B cell (primary cell): ENCODE measurements around the gene BAZ1B. TPM values are rescaled to one million over a fixed set of nuclear protein-coding genes. Genes with fewer than 3 reads are reported as not detected.

Experiments used
- ATAC-seq: fragments of 200-7000 bp; cut with Tn5 transposase; one replicate; pipeline ENCODE4 v1.10.0; 2021; ENCODE audit warnings: low read depth, mild to moderate bottlenecking, moderate number of reproducible peaks, moderate library complexity
- CTCF ChIA-PET: fragments of 350-600 bp; sonication (Branson Sonifier 250); formaldehyde crosslinking; loops from one replicate; lab custom pipeline; 2021; ENCODE audit warnings: antibody characterized with exemption, inconsistent platforms; lab: Charles Lee
- POLR2A ChIA-PET: fragments of 350-600 bp; sonication (Branson Sonifier 250); formaldehyde crosslinking; loops from one replicate; lab custom pipeline; 2021; ENCODE audit warnings: antibody characterized with exemption; lab: Charles Lee
- DNase-seq: peaks from one replicate; pipeline ENCODE4 v3.0.0; 2013
- H2AFZ ChIP-seq: 2 replicates; pipeline ENCODE4 v1.6.1; 2012; ENCODE audit warnings: mild to moderate bottlenecking, low read depth, low read length; ENCODE audit not compliant: insufficient read depth, poor library complexity, severe bottlenecking
- H3K27ac ChIP-seq, 2 donors: 1 replicate in 1 of 2; 2 replicates in 1 of 2; pipeline ENCODE4 v1.5.1; 2012 to 2013; ENCODE audit warnings: low read length in 2 of 2, mild to moderate bottlenecking in 2 of 2, moderate library complexity in 1 of 2
- H3K27me3 ChIP-seq, 4 experiments: fragments of 200-600 bp in 1 of 4; sonication (generic) in 1 of 4; replicated peaks in 1 of 4; 1 replicate in 2 of 4; 2 replicates in 2 of 4; pipeline versions ENCODE4 v1.6.1 to v1.7.0; 2013 to 2016; ENCODE audit warnings: low read length in 3 of 4, mild to moderate bottlenecking in 2 of 4, mixed read lengths in 1 of 4, moderate library complexity in 1 of 4; ENCODE audit not compliant: insufficient read depth in 4 of 4, control insufficient read depth in 3 of 4; ENCODE audit errors: control extremely low read depth in 1 of 4
- H3K36me3 ChIP-seq, 2 experiments: replicated peaks in 1 of 2; 1 replicate in 1 of 2; 2 replicates in 1 of 2; pipeline versions ENCODE4 v1.6.1 to v1.7.1; 2013; ENCODE audit warnings: low read length in 1 of 2; ENCODE audit not compliant: insufficient read depth in 2 of 2, control insufficient read depth in 1 of 2; ENCODE audit errors: control extremely low read depth in 1 of 2, extremely low read depth in 1 of 2
- H3K4me1 ChIP-seq, 2 donors: fragments of 200-600 bp in 1 of 2; sonication (generic) in 1 of 2; 1 replicate in 1 of 2; 2 replicates in 1 of 2; pipeline versions ENCODE4 v1.5.1 to v1.6.1; 2013 to 2017; ENCODE audit warnings: low read length in 2 of 2; ENCODE audit not compliant: control insufficient read depth in 2 of 2, insufficient read depth in 2 of 2
- H3K4me2 ChIP-seq: replicated peaks from 2 replicates; pipeline ENCODE3; 2012; ENCODE audit warnings: mild to moderate bottlenecking, low read depth, low read length; ENCODE audit not compliant: poor library complexity, severe bottlenecking
- H3K4me3 ChIP-seq, 5 experiments: fragments of 200-600 bp in 1 of 5; sonication (generic) in 1 of 5; 1 replicate in 3 of 5; 2 replicates in 2 of 5; pipeline versions ENCODE4 v1.5.1 to v1.7.0; 2011 to 2016; ENCODE audit warnings: low read length in 4 of 5, mild to moderate bottlenecking in 4 of 5, low read depth in 2 of 5, control low read depth in 1 of 5, moderate library complexity in 1 of 5; ENCODE audit not compliant: insufficient read depth in 1 of 5; ENCODE audit errors: control extremely low read depth in 1 of 5, extremely low read depth in 1 of 5
- H3K79me2 ChIP-seq: fragments of 200-600 bp; sonication (generic); one replicate; pipeline ENCODE4 v1.6.0; 2016; ENCODE audit warnings: low read length; ENCODE audit not compliant: control insufficient read depth, insufficient read depth
- H3K9ac ChIP-seq: fragments of 200-600 bp; sonication (generic); 2 replicates; pipeline ENCODE4 v1.6.1; 2017; ENCODE audit warnings: mild to moderate bottlenecking, low read length, moderate library complexity
- H3K9me3 ChIP-seq, 3 donors: one replicate each; pipeline versions ENCODE4 v1.6.1 to v1.7.1; 2013; ENCODE audit warnings: low read length in 2 of 3; ENCODE audit not compliant: control insufficient read depth in 2 of 3, insufficient read depth in 1 of 3; ENCODE audit errors: control extremely low read depth in 1 of 3
- H4K20me1 ChIP-seq: 2 replicates; pipeline ENCODE4 v1.6.0; 2012; ENCODE audit warnings: mild to moderate bottlenecking, low read length; ENCODE audit not compliant: insufficient read depth, control insufficient read depth, poor library complexity, severe bottlenecking
- H3K27ac Mint-ChIP-seq: one replicate; pipeline ENCODE4 v1.8.0; 2021; ENCODE audit warnings: mixed read lengths
- H3K27me3 Mint-ChIP-seq: one replicate; pipeline ENCODE4 v1.8.0; 2021; ENCODE audit warnings: mixed read lengths
- H3K4me1 Mint-ChIP-seq: one replicate; pipeline ENCODE4 v1.8.0; 2021; ENCODE audit warnings: mixed read lengths
- H3K4me3 Mint-ChIP-seq: one replicate; pipeline ENCODE4 v1.8.0; 2021; ENCODE audit warnings: mixed read lengths
- H3K9me3 Mint-ChIP-seq: one replicate; pipeline ENCODE4 v1.8.0; 2022; ENCODE audit warnings: mixed read lengths; ENCODE audit not compliant: insufficient read depth
- CTCF ChIP-seq: fragments of 200-600 bp; IDR thresholded peaks from one replicate; pipeline ENCODE4 v1.8.0; 2022; ENCODE audit warnings: antibody characterized with exemption, mild to moderate bottlenecking
- EZH2 ChIP-seq: IDR thresholded peaks from 2 replicates; pipeline ENCODE4 v1.6.1; 2012; ENCODE audit warnings: borderline replicate concordance, low read depth, mild to moderate bottlenecking, moderate library complexity, low read length; ENCODE audit not compliant: insufficient read depth, poor library complexity, severe bottlenecking
- WGBS: methylation state at CpG from one replicate; pipeline ENCODE4 v1.1.5; 2013; ENCODE audit warnings: missing lambda C conversion rate; ENCODE audit not compliant: insufficient coverage; 5-methylcytosine and 5-hydroxymethylcytosine counted together
- intact Hi-C: fragments of 100-400 bp; cut with micrococcal nuclease; formaldehyde crosslinking; loops from one replicate; pipeline ENCODE4 v1.10.0; 2022
- polyA plus RNA-seq: library from polyadenylated mRNA; depleted of rRNA; stranded (reverse); fragments of >200 nt; gene quantifications from 2 replicates; pipeline ENCODE4 v1.2.3, GENCODE V29; 2012
- total RNA-seq, 2 donors: library from RNA; stranded (reverse); fragments of 120-200 nt in 1 of 2; gene quantifications; 1 replicate in 1 of 2; 2 replicates in 1 of 2; pipeline versions ENCODE4 v1.2.3 to v1.2.4, GENCODE V29; 2013 to 2022

Gene BAZ1B
- total and polyA plus RNA-seq, 2 donors (not counting 1 experiment from before 2014, with no cell fraction given): 17.2 to 68.1 TPM

GRCh38 chr7:73556208-73557107, 34.4 kb upstream of the BAZ1B start:
- peaks cover 14 to 21% of the 10 kb centered on the region in 2 donors for H3K4me1 ChIP-seq
- H2AFZ ChIP-seq: peak overlapping the region; percentile 77
- intact Hi-C loops: loop anchor here (1.0 to 2.0 kb wide), 4 partner anchors 22 to 618 kb away; partner anchors contain the start of genes ABHD11, BAZ1B, EIF4H and TBL2
- peak overlapping the region; percentile 92 for H3K4me3 Mint-ChIP-seq
- peak overlapping the region; percentile 90 for H3K27ac Mint-ChIP-seq
- peaks cover 45% of the 10 kb centered on the region for H4K20me1 ChIP-seq
- DNase-seq (no peak), ATAC-seq (no peak)
- WGBS: 34% methylated on average over 16 of the region's 28 CpGs
- peak overlapping the region; percentile 94 for H3K9ac ChIP-seq
- H3K36me3 ChIP-seq: peaks cover 0 to 16% of the 10 kb centered on the region in 2 experiments
- H3K9me3 ChIP-seq: no peaks in the 10 kb centered on the region
- H3K79me2 ChIP-seq: peaks cover 56% of the 10 kb centered on the region
- peak overlapping the region; percentile 69 to 86 (median 82) for H3K4me3 ChIP-seq
- POLR2A ChIA-PET: interaction anchor here (0.6 to 2.1 kb wide), 7 partner anchors 11 to 36 kb away, joined by 3 to 9 read pairs (median 4); partner anchors contain the start of genes BAZ1B and TBL2
- peak overlapping the region; percentile 86 for H3K4me2 ChIP-seq
- H3K27ac ChIP-seq: peak overlapping the region; percentile 57 to 99
- no peaks in the 10 kb centered on the region for H3K9me3 Mint-ChIP-seq
- H3K27me3 Mint-ChIP-seq: no peaks in the 10 kb centered on the region
- no peaks in the 10 kb centered on the region for H3K27me3 ChIP-seq
- CTCF ChIA-PET: interaction anchor here (0.6 to 1.3 kb wide), 4 partner anchors 9 to 47 kb away, joined by 3 to 4 read pairs (median 4); no protein-coding TSS in a partner anchor
- peaks cover 30% of the 10 kb centered on the region for H3K4me1 Mint-ChIP-seq
- TF ChIP-seq CTCF: no peak
- no peak for TF ChIP-seq EZH2
